ENCODE data around the gene PAPPA.

The PAPPA gene

GRCh38 chr9:116181853-116182610 lies 28.4 kb downstream of the PAPPA start:
- no peak overlapping the region for H2AFZ ChIP-seq (ENCODE audit: low read length)
- H3K79me2 ChIP-seq (ENCODE audit: insufficient read depth, low read length) = no peaks in the 10 kb centered on the region
- H3K9me3 ChIP-seq (ENCODE audit: insufficient read depth, low read depth, low read length) = peaks cover 4% of the 10 kb centered on the region; the same call in 1 of the 2 replicates
- H3K36me3 ChIP-seq (ENCODE audit: insufficient read depth, low read length) = no peaks in the 10 kb centered on the region
- no peak overlapping the region for H3K4me2 ChIP-seq (ENCODE audit: low read depth, low read length, poor library complexity, severe bottlenecking)
- TF ChIP-seq CTCF (conservative IDR thresholded peaks at IDR 0.05; ENCODE audit: low read length) = no peak
- no peaks in the 10 kb centered on the region for H3K27me3 ChIP-seq (ENCODE audit: insufficient read depth, low read length, poor library complexity, severe bottlenecking)
- no peaks in the 10 kb centered on the region for H4K20me1 ChIP-seq (ENCODE audit: insufficient read depth, low read length, poor library complexity, severe bottlenecking)
- H3F3A ChIP-seq (ENCODE audit: low read depth) = no peaks in the 10 kb centered on the region
- no peaks in the 10 kb centered on the region for H3K9me2 ChIP-seq (replicated peaks; ENCODE audit: low read depth, low read length)
- H3K4me3 ChIP-seq (ENCODE audit: low read length, poor library complexity, severe bottlenecking) = no peak overlapping the region
- H3K4me1 ChIP-seq (ENCODE audit: insufficient read depth, low read length, poor library complexity, severe bottlenecking) = no peaks in the 10 kb centered on the region
- no peak overlapping the region for H3K9ac ChIP-seq (ENCODE audit: low read depth, low read length, poor library complexity, severe bottlenecking)

- peaks cover 4% of the 10 kb centered on the region; the same call in 1 of the 2 replicates for H3K9me3 ChIP-seq (ENCODE audit: insufficient read depth, low read depth, low read length)
- no peak overlapping the region for H2AFZ ChIP-seq (ENCODE audit: low read length)
- no peak overlapping the region for H3K4me2 ChIP-seq (ENCODE audit: low read depth, low read length, poor library complexity, severe bottlenecking)
- H3K4me3 ChIP-seq (ENCODE audit: low read length, poor library complexity, severe bottlenecking) = no peak overlapping the region
- no peaks in the 10 kb centered on the region for H3F3A ChIP-seq (ENCODE audit: low read depth)
- no peaks in the 10 kb centered on the region for H3K36me3 ChIP-seq (ENCODE audit: insufficient read depth, low read length)
- H3K27me3 ChIP-seq (ENCODE audit: insufficient read depth, low read length, poor library complexity, severe bottlenecking) = no peaks in the 10 kb centered on the region
- no peak overlapping the region for H3K9ac ChIP-seq (ENCODE audit: low read depth, low read length, poor library complexity, severe bottlenecking)
- H4K20me1 ChIP-seq (ENCODE audit: insufficient read depth, low read length, poor library complexity, severe bottlenecking) = no peaks in the 10 kb centered on the region
- H3K9me2 ChIP-seq (replicated peaks; ENCODE audit: low read depth, low read length) = no peaks in the 10 kb centered on the region
- H3K4me1 ChIP-seq (ENCODE audit: insufficient read depth, low read length, poor library complexity, severe bottlenecking) = no peaks in the 10 kb centered on the region
- TF ChIP-seq EZH2phosphoT487 (IDR thresholded peaks at IDR 0.05; ENCODE audit: borderline replicate concordance) (no peak), CTCF (conservative IDR thresholded peaks at IDR 0.05; ENCODE audit: low read length) (no peak)
- no peaks in the 10 kb centered on the region for H3K79me2 ChIP-seq (ENCODE audit: insufficient read depth, low read length)
Measured at GRCh38 chr9:116182876-116183275, 29.3 kb downstream of the PAPPA start.

GRCh38 chr9:116187570-116188170 lies 34.1 kb downstream of the PAPPA start:
- Histone ChIP-seq H3K9me3 (ENCODE audit: insufficient read depth, low read depth, low read length) (no peaks in the 10 kb centered on the region), H3K4me2 (ENCODE audit: low read depth, low read length, poor library complexity, severe bottlenecking) (no peak overlapping the region), H3K4me1 (ENCODE audit: insufficient read depth, low read length, poor library complexity, severe bottlenecking) (no peaks in the 10 kb centered on the region), H4K20me1 (ENCODE audit: insufficient read depth, low read length, poor library complexity, severe bottlenecking) (no peaks in the 10 kb centered on the region), H3F3A (ENCODE audit: low read depth) (no peaks in the 10 kb centered on the region), H3K27me3 (ENCODE audit: insufficient read depth, low read length, poor library complexity, severe bottlenecking) (no peaks in the 10 kb centered on the region), H2AFZ (ENCODE audit: low read length) (no peak overlapping the region), H3K4me3 (ENCODE audit: low read length, poor library complexity, severe bottlenecking) (no peak overlapping the region), H3K36me3 (ENCODE audit: insufficient read depth, low read length) (no peaks in the 10 kb centered on the region), H3K9me2 (replicated peaks; ENCODE audit: low read depth, low read length) (no peaks in the 10 kb centered on the region), H3K79me2 (ENCODE audit: insufficient read depth, low read length) (no peaks in the 10 kb centered on the region), H3K9ac (ENCODE audit: low read depth, low read length, poor library complexity, severe bottlenecking) (no peak overlapping the region)
- TF ChIP-seq EZH2phosphoT487 (IDR thresholded peaks at IDR 0.05; ENCODE audit: borderline replicate concordance) (no peak), CTCF (conservative IDR thresholded peaks at IDR 0.05; ENCODE audit: low read length) (no peak)
